Karpas-422 (cell line): Measurements from ENCODE around the gene ANKS3. TPM values are rescaled to one million over a fixed set of nuclear protein-coding genes. Genes with fewer than 3 reads are reported as not detected.
"Not testable (repeated sequence)": the region's sequence is repeated elsewhere in the genome, so short reads cannot be mapped to it uniquely, and the experiment has no call there.

Source experiments
- DNase-seq: peaks from one replicate; pipeline ENCODE4 v3.0.0-alpha.2; 2015
- H2AFZ ChIP-seq: fragments of 200-600 bp; sonication (generic); 2 replicates; pipeline ENCODE4 v1.6.1; 2014; ENCODE audit warnings: antibody characterized with exemption, low read length, mixed read lengths
- H3K27ac ChIP-seq: fragments of 200-600 bp; sonication (generic); 2 replicates; pipeline ENCODE4 v1.5.1; 2014; ENCODE audit warnings: mild to moderate bottlenecking, low read length, moderate library complexity
- H3K27me3 ChIP-seq: fragments of 200-600 bp; sonication (generic); 2 replicates; pipeline ENCODE4 v1.6.1; 2014; ENCODE audit warnings: low read length, mixed read lengths
- H3K36me3 ChIP-seq: fragments of 200-600 bp; sonication (generic); 2 replicates; pipeline ENCODE4 v1.6.1; 2014; ENCODE audit warnings: low read length, mixed read lengths; ENCODE audit not compliant: insufficient read depth
- H3K4me1 ChIP-seq: fragments of 200-600 bp; sonication (generic); 2 replicates; pipeline ENCODE4 v1.6.1; 2014; ENCODE audit warnings: mild to moderate bottlenecking, low read length, mixed read lengths
- H3K4me2 ChIP-seq: fragments of 200-600 bp; sonication (generic); 2 replicates; pipeline ENCODE4 v1.6.1; 2014; ENCODE audit warnings: low read length, low read depth, mild to moderate bottlenecking; ENCODE audit not compliant: poor library complexity, severe bottlenecking
- H3K4me3 ChIP-seq: fragments of 200-600 bp; sonication (generic); 2 replicates; pipeline ENCODE4 v1.5.1; 2014; ENCODE audit warnings: mild to moderate bottlenecking, antibody characterized with exemption, low read length, mixed read lengths
- H3K79me2 ChIP-seq: fragments of 200-600 bp; sonication (generic); 2 replicates; pipeline ENCODE4 v1.6.1; 2014; ENCODE audit warnings: mild to moderate bottlenecking, low read length, mixed read lengths
- H3K9ac ChIP-seq: fragments of 200-600 bp; sonication (generic); 2 replicates; pipeline ENCODE4 v1.6.0; 2014; ENCODE audit warnings: low read length
- H3K9me2 ChIP-seq: fragments of 200-600 bp; sonication (generic), shearing (Covaris generic); replicated peaks from 2 replicates; pipeline ENCODE4 v1.6.0; 2014; ENCODE audit warnings: mild to moderate bottlenecking, low read length, moderate library complexity; ENCODE audit not compliant: insufficient read depth
- H3K9me3 ChIP-seq: fragments of 300-700, 200-600 bp; sonication (generic); 2 replicates; pipeline ENCODE4 v1.6.1; 2014; ENCODE audit warnings: low read length, mixed read lengths
- H4K20me1 ChIP-seq: fragments of 200-600 bp; sonication (generic); 2 replicates; pipeline ENCODE4 v1.6.1; 2014; ENCODE audit warnings: mild to moderate bottlenecking, antibody characterized with exemption, low read length, low read depth; ENCODE audit not compliant: insufficient read depth
- total RNA-seq: library from RNA; depleted of rRNA; stranded (reverse); fragments of >200 nt; shearing (Covaris generic); gene quantifications from 2 replicates; pipeline ENCODE4 v1.2.3, GENCODE V29; 2014; ENCODE audit warnings: low replicate concordance

The ANKS3 gene
- total RNA-seq, 1 experiment from 2014 or later, result 6.4 TPM

- Histone ChIP-seq H3K9me2 (no peaks in the 10 kb centered on the region), H3K9ac (no peak overlapping the region), H3K4me1 (no peaks in the 10 kb centered on the region), H4K20me1 (no peaks in the 10 kb centered on the region), H3K36me3 (no peaks in the 10 kb centered on the region), H3K4me3 (no peak overlapping the region), H3K4me2 (no peak overlapping the region), H3K27me3 (no peaks in the 10 kb centered on the region), H2AFZ (no peak overlapping the region), H3K79me2 (no peaks in the 10 kb centered on the region), H3K9me3 (no peaks in the 10 kb centered on the region), H3K27ac (no peak overlapping the region)
- no peak for DNase-seq
Measured at GRCh38 chr16:4743226-4743878, 9.3 kb upstream of the ANKS3 start.

GRCh38 chr16:4738370-4738769, 4.3 kb upstream of the ANKS3 start:
- H3K36me3 ChIP-seq, H3K79me2 ChIP-seq, H3K27ac ChIP-seq, H3K4me2 ChIP-seq, H3K27me3 ChIP-seq, H3K9me2 ChIP-seq, H3K9ac ChIP-seq, H3K9me3 ChIP-seq, H4K20me1 ChIP-seq, H3K4me3 ChIP-seq, H3K4me1 ChIP-seq, DNase-seq, H2AFZ ChIP-seq: not testable (repeated sequence)

GRCh38 chr16:4737545-4737944, 3.5 kb upstream of the ANKS3 start:
- no peak overlapping the region for H3K4me2 ChIP-seq
- H4K20me1 ChIP-seq, result no peaks in the 10 kb centered on the region
- H3K9me2 ChIP-seq, result no peaks in the 10 kb centered on the region
- H3K9ac ChIP-seq, result no peak overlapping the region
- H3K4me3 ChIP-seq, result no peak overlapping the region
- no peaks in the 10 kb centered on the region for H3K36me3 ChIP-seq
- DNase-seq, result no peak
- H3K9me3 ChIP-seq, result no peaks in the 10 kb centered on the region
- H3K79me2 ChIP-seq, result peaks cover 13% of the 10 kb centered on the region
- no peaks in the 10 kb centered on the region for H3K27me3 ChIP-seq
- no peak overlapping the region for H2AFZ ChIP-seq
- H3K27ac ChIP-seq, result no peak overlapping the region
- peaks cover 15% of the 10 kb centered on the region for H3K4me1 ChIP-seq

GRCh38 chr16:4736546-4736945, 2.5 kb upstream of the ANKS3 start:
- H3K27ac ChIP-seq, result no peak overlapping the region
- H3K4me3 ChIP-seq, result no peak overlapping the region
- H4K20me1 ChIP-seq, result no peaks in the 10 kb centered on the region
- H3K36me3 ChIP-seq, result no peaks in the 10 kb centered on the region
- no peak for DNase-seq
- no peaks in the 10 kb centered on the region for H3K9me3 ChIP-seq
- no peak overlapping the region for H3K4me2 ChIP-seq
- H3K9me2 ChIP-seq, result no peaks in the 10 kb centered on the region
- no peak overlapping the region for H3K9ac ChIP-seq
- H3K79me2 ChIP-seq, result peaks cover 22% of the 10 kb centered on the region
- H2AFZ ChIP-seq, result no peak overlapping the region
- H3K4me1 ChIP-seq, result peaks cover 15% of the 10 kb centered on the region
- no peaks in the 10 kb centered on the region for H3K27me3 ChIP-seq

GRCh38 chr16:4734730-4735535, 862 bp upstream of the ANKS3 start:
- peak overlapping the region; percentile 91 for H3K4me3 ChIP-seq
- H3K27me3 ChIP-seq, result no peaks in the 10 kb centered on the region
- no peaks in the 10 kb centered on the region for H3K9me2 ChIP-seq
- H4K20me1 ChIP-seq, result no peaks in the 10 kb centered on the region
- H3K9ac ChIP-seq, result peak overlapping the region; percentile 89
- peak overlapping the region; percentile 83 for H3K4me2 ChIP-seq
- peaks cover 15% of the 10 kb centered on the region for H3K4me1 ChIP-seq
- peak; percentile 96 for DNase-seq
- H3K79me2 ChIP-seq, result peaks cover 23% of the 10 kb centered on the region
- peak overlapping the region; percentile 69 for H3K27ac ChIP-seq
- H3K9me3 ChIP-seq, result no peaks in the 10 kb centered on the region
- H2AFZ ChIP-seq, result peak overlapping the region; percentile 86
- H3K36me3 ChIP-seq, result no peaks in the 10 kb centered on the region

GRCh38 chr16:4733747-4734062, 366 bp downstream of the ANKS3 start:
- Histone ChIP-seq H3K36me3 (no peaks in the 10 kb centered on the region), H3K9me3 (no peaks in the 10 kb centered on the region), H3K79me2 (peaks cover 23% of the 10 kb centered on the region), H3K9ac (peak overlapping the region; percentile 89), H3K4me1 (peaks cover 15% of the 10 kb centered on the region), H3K4me2 (peak overlapping the region; percentile 83), H3K27me3 (no peaks in the 10 kb centered on the region), H2AFZ (peak overlapping the region; percentile 70), H3K4me3 (peak overlapping the region; percentile 91), H3K27ac (peak overlapping the region; percentile 69), H3K9me2 (no peaks in the 10 kb centered on the region), H4K20me1 (no peaks in the 10 kb centered on the region)
- no peak for DNase-seq

GRCh38 chr16:4733211-4733742, 794 bp downstream of the ANKS3 start:
- peak overlapping the region; percentile 89 for H3K9ac ChIP-seq
- peak overlapping the region; percentile 91 for H3K4me3 ChIP-seq
- H3K4me2 ChIP-seq, result peak overlapping the region; percentile 83
- H4K20me1 ChIP-seq, result no peaks in the 10 kb centered on the region
- no peak for DNase-seq
- peaks cover 15% of the 10 kb centered on the region for H3K4me1 ChIP-seq
- no peaks in the 10 kb centered on the region for H3K9me2 ChIP-seq
- H3K27ac ChIP-seq, result peak overlapping the region; percentile 69
- no peaks in the 10 kb centered on the region for H3K27me3 ChIP-seq
- H3K79me2 ChIP-seq, result peaks cover 23% of the 10 kb centered on the region
- no peaks in the 10 kb centered on the region for H3K9me3 ChIP-seq
- H2AFZ ChIP-seq, result peak overlapping the region; percentile 70; the same call in 1 of the 2 replicates
- no peaks in the 10 kb centered on the region for H3K36me3 ChIP-seq

GRCh38 chr16:4729876-4730275, 4.2 kb downstream of the ANKS3 start:
- Histone ChIP-seq H3K27me3 (no peaks in the 10 kb centered on the region), H3K4me3 (no peak overlapping the region), H3K36me3 (0 out of 2 replicates have a peak, but pooled peaks cover 3% of the 10 kb centered on the region), H3K4me1 (peaks cover 8% of the 10 kb centered on the region), H3K9ac (no peak overlapping the region), H3K9me3 (no peaks in the 10 kb centered on the region), H3K79me2 (peaks cover 23% of the 10 kb centered on the region), H4K20me1 (no peaks in the 10 kb centered on the region), H3K4me2 (no peak overlapping the region), H3K9me2 (no peaks in the 10 kb centered on the region), H2AFZ (no peak overlapping the region), H3K27ac (no peak overlapping the region)
- DNase-seq, result no peak
